Activated CD8-positive, alpha-beta T cell treated with anti-CD3 and anti-CD28 coated beads, Interleukin-2, amount 10 ng/mL, durations not matched to agents 7 days and 5 days (primary cell): ENCODE results near the gene SLF1. TPM values are rescaled to one million over a fixed set of nuclear protein-coding genes. Genes with fewer than 3 reads are reported as not detected.
"Not testable (repeated sequence)": the region's sequence is repeated elsewhere in the genome, so short reads cannot be mapped to it uniquely, and the experiment has no call there.

Experiments
- ATAC-seq: fragments of 150-1000 bp; cut with Tn5 transposase; one replicate; pipeline ENCODE4 v1.10.0; 2021; ENCODE audit warnings: moderate library complexity
- CTCF ChIA-PET: fragments of 350-600 bp; sonication (Branson Sonifier 250); formaldehyde crosslinking; loops from one replicate; lab custom pipeline; 2021; ENCODE audit warnings: antibody characterized with exemption; lab: Charles Lee
- POLR2A ChIA-PET: fragments of 350-600 bp; sonication (Branson Sonifier 250); formaldehyde crosslinking; loops from one replicate; lab custom pipeline; 2021; ENCODE audit warnings: antibody characterized with exemption; lab: Charles Lee
- DNase-seq: peaks from one replicate; pipeline ENCODE4 v3.0.0-alpha.2; 2020
- H3K27ac Mint-ChIP-seq: one replicate; pipeline ENCODE4 v1.8.0; 2021; ENCODE audit warnings: mild to moderate bottlenecking, mixed read lengths
- H3K27me3 Mint-ChIP-seq: one replicate; pipeline ENCODE4 v1.8.0; 2021; ENCODE audit warnings: low read depth, mixed read lengths
- H3K36me3 Mint-ChIP-seq: one replicate; pipeline ENCODE4 v1.8.0; 2021; ENCODE audit warnings: low read depth, mixed read lengths
- H3K4me1 Mint-ChIP-seq: one replicate; pipeline ENCODE4 v1.8.0; 2021; ENCODE audit warnings: low read depth, mixed read lengths
- H3K4me3 Mint-ChIP-seq: one replicate; pipeline ENCODE4 v1.8.0; 2021; ENCODE audit warnings: mild to moderate bottlenecking, mixed read lengths
- H3K9me3 Mint-ChIP-seq: one replicate; pipeline ENCODE4 v1.8.0; 2022; ENCODE audit warnings: mixed read lengths; ENCODE audit not compliant: insufficient read depth
- total RNA-seq, 2 experiments: library from RNA; stranded (reverse); gene quantifications; one replicate each; pipeline ENCODE4 v1.2.3, GENCODE V29; 2021

SLF1 gene
- total RNA-seq, result 10 to 100 TPM; 18.2 to 19.4 TPM

DNA sequence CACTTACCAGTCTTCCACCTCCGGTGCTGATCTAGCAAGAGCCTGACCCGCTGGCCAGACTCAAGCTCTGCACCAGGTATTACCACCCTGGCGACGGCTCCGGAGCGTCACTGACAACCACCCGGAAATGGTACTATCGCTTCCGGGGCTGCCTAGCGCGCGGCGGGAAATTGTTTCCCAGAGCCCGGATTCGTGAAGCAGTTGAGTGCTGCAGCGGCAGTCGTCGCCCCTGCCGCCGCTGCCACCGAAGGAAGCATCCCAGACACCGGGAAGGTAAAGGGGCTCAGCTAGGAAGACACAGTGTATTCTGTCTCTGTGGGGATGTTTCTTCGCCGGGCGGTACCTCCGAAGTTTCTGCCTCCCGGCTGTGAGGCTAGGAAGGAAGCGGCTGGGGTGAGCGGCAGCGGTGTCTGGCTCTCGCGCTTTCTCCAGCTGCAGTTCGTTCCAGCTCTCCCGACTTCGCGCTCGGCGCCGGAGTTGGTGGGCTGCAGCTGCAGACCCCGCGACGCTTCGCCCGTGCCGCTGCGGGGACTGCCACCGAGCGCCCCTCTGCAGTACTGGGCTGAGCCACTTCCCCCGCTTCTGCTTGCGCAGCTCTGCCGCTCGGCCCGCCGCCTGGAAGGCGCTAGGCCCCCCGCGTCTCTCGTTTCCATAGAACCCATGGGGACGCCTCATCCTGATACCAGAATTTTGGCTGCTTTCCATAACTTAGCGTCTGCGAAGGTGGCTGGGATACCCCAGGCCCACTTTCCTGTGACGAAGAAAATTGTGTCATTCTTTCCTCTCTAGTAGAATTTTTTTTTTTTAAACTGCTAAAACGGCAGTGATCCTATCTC, at the start of gene SLF1, which contains the start of gene KIAA0825:
Gene SLF1, plus strand, starts transcription at position 177 of the 836 bp plus-strand sequence. CDS start 10,142 bp downstream, outside the sequence.
Gene KIAA0825, minus strand, starts transcription at position 112 of the 836 bp plus-strand sequence. CDS start 81,478 bp downstream, outside the sequence.
- Mint-ChIP-seq H3K36me3 (no peaks in the 10 kb centered on the region), H3K27ac (peak within 1 kb of the TSS; percentile 80), H3K27me3 (no peaks in the 10 kb centered on the region), H3K4me1 (peaks cover 38% of the 10 kb centered on the region), H3K4me3 (peak within 1 kb of the TSS; percentile 84), H3K9me3 (no peaks in the 10 kb centered on the region)
- POLR2A ChIA-PET, result interaction anchor here (0.8 to 1.4 kb wide), 5 partner anchors 9 to 185 kb away, joined by 3 to 5 read pairs (median 3); no protein-coding TSS in a partner anchor
- CTCF ChIA-PET, result interaction anchor here (0.7 to 1.5 kb wide), 4 partner anchors 31 to 99 kb away, joined by 3 to 4 read pairs (median 3); no protein-coding TSS in a partner anchor
- ATAC-seq (peak; percentile 95), DNase-seq (peak; percentile 92)

DNA sequence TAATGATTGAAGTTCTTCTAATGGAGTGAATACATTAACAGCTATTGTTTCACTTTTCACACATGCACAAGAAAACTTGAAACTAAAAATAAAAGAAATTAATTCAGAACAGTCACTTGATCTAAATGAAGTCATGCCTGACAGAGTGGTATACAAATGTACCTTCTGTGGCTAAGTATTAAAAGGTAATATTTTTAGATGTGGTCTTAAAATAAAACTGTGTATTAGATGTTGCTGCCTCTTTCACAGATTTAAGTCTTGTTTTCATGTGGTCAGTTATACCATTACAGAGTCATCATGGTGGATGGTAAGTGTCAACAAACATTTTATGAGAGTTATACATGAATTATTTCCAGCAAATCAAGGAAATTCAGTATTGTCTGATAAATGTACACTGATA, 47.1 kb upstream of the SLF1 start:
- Mint-ChIP-seq H3K4me1 (peaks cover 24% of the 10 kb centered on the region), H3K27me3 (no peaks in the 10 kb centered on the region), H3K9me3 (no peaks in the 10 kb centered on the region), H3K36me3 (peaks cover 19% of the 10 kb centered on the region), H3K4me3 (no peak overlapping the region), H3K27ac (no peak overlapping the region)
- ATAC-seq (no peak), DNase-seq (no peak)
- ChIA-PET POLR2A (no interaction called here), CTCF (no interaction called here)

- DNase-seq, POLR2A ChIA-PET, H3K9me3 Mint-ChIP-seq, H3K27ac Mint-ChIP-seq, H3K27me3 Mint-ChIP-seq, ATAC-seq, H3K4me3 Mint-ChIP-seq: not testable (repeated sequence)
- H3K4me1 Mint-ChIP-seq, result peaks cover 40% of the 10 kb centered on the region
- CTCF ChIA-PET, result interaction anchor here (1.2 kb wide), 1 partner anchor 48 kb away, joined by 3 read pairs; no protein-coding TSS in a partner anchor
- H3K36me3 Mint-ChIP-seq, result peaks cover 20% of the 10 kb centered on the region
Measured at GRCh38 chr5:94573349-94573748, 45.1 kb upstream of the SLF1 start.

DNA sequence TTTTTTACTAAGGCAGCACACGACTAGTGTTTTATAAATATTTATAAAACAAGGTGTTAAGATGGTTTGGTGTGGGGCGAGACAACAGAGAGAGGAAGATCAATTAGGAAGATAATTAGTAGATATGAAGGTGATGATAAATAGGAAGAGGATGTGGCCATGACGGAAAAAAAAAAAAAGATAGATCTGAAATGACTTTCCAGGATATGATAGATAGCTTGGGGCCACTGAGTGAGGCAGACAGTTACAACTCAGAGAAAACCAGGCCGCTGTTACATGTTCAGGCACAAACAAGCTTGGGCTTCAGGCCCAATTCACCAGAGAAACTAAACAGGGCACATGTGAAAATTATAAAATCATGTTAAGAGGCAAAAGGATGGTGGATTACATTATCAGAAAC, 43.3 kb upstream of the SLF1 start:
- DNase-seq (peak; percentile 28), ATAC-seq (peak; percentile 48)
- CTCF ChIA-PET, result no interaction called here
- Mint-ChIP-seq H3K36me3 (peaks cover 20% of the 10 kb centered on the region), H3K4me1 (peaks cover 54% of the 10 kb centered on the region), H3K4me3 (no peak overlapping the region), H3K9me3 (no peaks in the 10 kb centered on the region), H3K27ac (peak overlapping the region; percentile 82), H3K27me3 (no peaks in the 10 kb centered on the region)
- POLR2A ChIA-PET, result interaction anchor here (0.6 kb wide), 1 partner anchor 1387 kb away, joined by 3 read pairs; no protein-coding TSS in a partner anchor

- CTCF ChIA-PET, result interaction anchor here (0.8 to 1.8 kb wide), 3 partner anchors 53 to 273 kb away, joined by 3 to 4 read pairs (median 3); no protein-coding TSS in a partner anchor
- Mint-ChIP-seq H3K9me3 (no peaks in the 10 kb centered on the region), H3K27me3 (no peaks in the 10 kb centered on the region), H3K36me3 (peaks cover 26% of the 10 kb centered on the region), H3K4me1 (peaks cover 60% of the 10 kb centered on the region), H3K27ac (peak overlapping the region; percentile 80), H3K4me3 (peak overlapping the region; percentile 51)
- peak; percentile 73 for ATAC-seq
- peak; percentile 23 for DNase-seq
- POLR2A ChIA-PET, result interaction anchor here (1.4 kb wide), 1 partner anchor 41 kb away, joined by 5 read pairs; the partner anchor contains the start of genes KIAA0825 and SLF1
Measured at GRCh38 chr5:94577466-94578245, 40.8 kb upstream of the SLF1 start.

DNA sequence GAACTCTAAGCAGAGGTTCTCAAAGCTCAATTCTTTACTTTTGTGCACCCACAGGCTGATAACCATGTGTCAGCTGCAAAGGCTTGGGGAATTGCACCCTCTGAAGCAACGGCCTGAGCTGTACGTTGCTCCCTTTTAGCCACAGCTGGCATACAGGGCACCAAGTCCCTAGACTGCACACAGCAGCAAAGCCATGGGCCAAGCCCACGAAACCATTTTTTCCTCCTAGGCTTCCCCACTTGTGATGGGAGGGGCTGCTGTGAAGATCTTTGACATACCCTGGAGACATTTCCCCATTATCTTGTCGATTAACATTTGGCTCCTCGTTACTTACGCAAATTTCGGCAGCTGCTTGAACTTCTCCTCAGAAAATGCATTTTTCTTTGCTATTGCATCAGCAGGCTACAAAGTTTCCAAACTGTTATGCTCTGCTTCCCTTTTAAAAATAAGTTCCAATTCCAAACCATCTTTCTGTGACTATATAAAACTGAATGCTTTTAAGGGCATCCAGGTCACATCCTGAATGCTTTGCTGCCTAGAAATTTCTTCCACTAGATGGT, 23.1 kb upstream of the SLF1 start:
- POLR2A ChIA-PET, result no interaction called here

DNA sequence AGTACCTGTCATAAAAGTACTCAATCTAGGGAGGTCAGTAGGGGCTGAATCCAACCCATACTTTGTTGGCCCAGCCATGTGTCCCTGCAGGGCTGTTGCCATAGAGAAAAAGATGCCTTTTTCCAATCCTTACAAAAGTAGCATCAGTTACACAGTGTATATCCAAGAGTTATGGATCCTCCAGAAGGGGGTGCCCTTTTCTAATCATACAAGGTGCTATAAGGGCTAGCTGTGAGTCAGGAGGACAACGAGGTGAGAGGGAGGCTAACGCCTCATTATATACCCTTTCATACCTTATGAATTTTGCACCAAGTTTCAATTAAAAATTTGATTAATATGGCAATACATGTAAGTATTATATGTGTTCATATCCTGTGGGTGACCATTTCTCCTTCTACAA, 4.9 kb upstream of the SLF1 start:
- H3K4me3 Mint-ChIP-seq, result no peak overlapping the region
- ATAC-seq (no peak), DNase-seq (peak; percentile 27)
- ChIA-PET POLR2A (no interaction called here), CTCF (no interaction called here)
- H3K27ac Mint-ChIP-seq, result no peak overlapping the region
- no peaks in the 10 kb centered on the region for H3K9me3 Mint-ChIP-seq
- peaks cover 29% of the 10 kb centered on the region for H3K4me1 Mint-ChIP-seq
- H3K27me3 Mint-ChIP-seq, result no peaks in the 10 kb centered on the region
- no peaks in the 10 kb centered on the region for H3K36me3 Mint-ChIP-seq

More for the DNA sequence above, 23.1 kb upstream of the SLF1 start:
- DNase-seq (no peak), ATAC-seq (no peak)
- Mint-ChIP-seq H3K36me3 (no peaks in the 10 kb centered on the region), H3K4me3 (no peak overlapping the region), H3K27me3 (peaks cover 8% of the 10 kb centered on the region), H3K4me1 (no peaks in the 10 kb centered on the region), H3K27ac (no peak overlapping the region), H3K9me3 (no peaks in the 10 kb centered on the region)
- CTCF ChIA-PET, result interaction anchor here (1.2 kb wide), 1 partner anchor 142 kb away, joined by 3 read pairs; no protein-coding TSS in a partner anchor

- no peaks in the 10 kb centered on the region for H3K27me3 Mint-ChIP-seq
- no peaks in the 10 kb centered on the region for H3K9me3 Mint-ChIP-seq
- no peak overlapping the region for H3K4me3 Mint-ChIP-seq
- no peak overlapping the region for H3K27ac Mint-ChIP-seq
- ChIA-PET POLR2A (no interaction called here), CTCF (no interaction called here)
- DNase-seq (no peak), ATAC-seq (no peak)
- no peaks in the 10 kb centered on the region for H3K36me3 Mint-ChIP-seq
- H3K4me1 Mint-ChIP-seq, result peaks cover 31% of the 10 kb centered on the region
Measured at GRCh38 chr5:94614156-94614805, 4.2 kb upstream of the SLF1 start.

- CTCF ChIA-PET, result interaction anchor here (0.8 to 1.4 kb wide), 3 partner anchors 33 to 91 kb away, joined by 3 read pairs; no protein-coding TSS in a partner anchor
- peaks cover 36% of the 10 kb centered on the region for H3K4me1 Mint-ChIP-seq
Measured at GRCh38 chr5:94615862-94616261, 2.6 kb upstream of the SLF1 start.

DNA sequence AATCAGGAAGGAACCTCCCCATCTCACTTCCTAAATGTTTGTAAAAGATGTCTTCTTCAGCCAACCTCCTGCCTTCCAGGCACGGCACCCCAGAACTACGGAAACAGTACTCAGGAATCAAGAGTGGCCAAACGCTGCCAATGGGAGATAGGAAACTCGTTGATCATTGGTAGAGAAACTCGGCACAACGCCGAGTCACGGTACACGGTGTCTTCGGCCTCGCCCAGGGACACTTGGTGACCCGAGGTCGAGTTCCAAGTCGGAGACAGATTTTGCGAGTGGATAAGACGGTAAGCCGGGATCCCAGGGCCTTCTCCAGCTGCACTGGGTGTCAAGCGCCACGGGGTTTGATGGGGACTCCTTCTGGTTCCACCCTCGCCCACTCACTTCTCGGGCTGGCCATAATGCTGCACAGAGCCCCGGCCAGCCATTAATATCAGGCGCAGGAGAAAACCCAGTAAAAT, 408 bp upstream of the SLF1 start:
- POLR2A ChIA-PET, result interaction anchor here (0.8 to 1.4 kb wide), 5 partner anchors 8 to 186 kb away, joined by 3 to 5 read pairs (median 3); no protein-coding TSS in a partner anchor
- peak; percentile 46 for DNase-seq
- CTCF ChIA-PET, result interaction anchor here (0.7 to 1.0 kb wide), 3 partner anchors 31 to 93 kb away, joined by 3 to 4 read pairs (median 3); no protein-coding TSS in a partner anchor
- Mint-ChIP-seq H3K36me3 (no peaks in the 10 kb centered on the region), H3K27ac (peak overlapping the region; percentile 80), H3K9me3 (no peaks in the 10 kb centered on the region), H3K27me3 (no peaks in the 10 kb centered on the region), H3K4me3 (peak overlapping the region; percentile 84), H3K4me1 (peaks cover 38% of the 10 kb centered on the region)
- ATAC-seq, result peak; percentile 54

More at GRCh38 chr5:94615862-94616261, 2.6 kb upstream of the SLF1 start:
- no peaks in the 10 kb centered on the region for H3K27me3 Mint-ChIP-seq
- H3K9me3 Mint-ChIP-seq, result no peaks in the 10 kb centered on the region
- POLR2A ChIA-PET, result no interaction called here
- H3K36me3 Mint-ChIP-seq, result no peaks in the 10 kb centered on the region
- no peak overlapping the region for H3K27ac Mint-ChIP-seq
- ATAC-seq (no peak), DNase-seq (no peak)
- no peak overlapping the region for H3K4me3 Mint-ChIP-seq
